Suprapubic skin (tissue), 3 donors: Measurements from ENCODE around the gene ERCC1.

Experiments
- POLR2A ChIP-seq, 2 donors: fragments of 450-650 bp; IDR thresholded peaks; one replicate each; pipeline ENCODE4 v1.6.1; 2017; ENCODE audit warnings: antibody characterized with exemption in 2 of 2, mild to moderate bottlenecking in 2 of 2, moderate library complexity in 2 of 2
- TF ChIP-seq, protein P1 (sequence below), 2 donors: fragments of 200-600 bp in 1 of 2; fragments of 450-650 bp in 1 of 2; sonication (generic) in 1 of 2; IDR thresholded peaks; one replicate each; pipeline ENCODE4 v1.5.1; 2016 to 2019; ENCODE audit warnings: antibody characterized with exemption in 2 of 2, mild to moderate bottlenecking in 1 of 2, moderate library complexity in 1 of 2

DNA sequence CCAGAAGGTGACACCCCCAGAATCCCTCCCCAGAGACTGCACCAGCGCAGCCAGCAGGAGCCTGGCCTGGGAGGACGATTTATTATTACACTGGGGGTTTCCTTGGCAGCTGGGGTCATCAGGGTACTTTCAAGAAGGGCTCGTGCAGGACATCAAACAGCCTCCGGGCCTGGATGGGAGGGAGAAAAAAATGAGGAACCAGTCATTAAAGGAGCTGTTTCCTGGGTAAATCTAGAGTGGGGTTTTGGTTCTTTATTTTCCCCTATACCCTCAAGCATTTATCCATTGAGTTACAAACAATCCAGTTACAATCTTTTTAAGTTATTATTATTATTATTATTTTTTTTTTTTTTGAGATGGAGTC is 14.2 kb downstream of the ERCC1 start:
- TF ChIP-seq, protein P1, sequence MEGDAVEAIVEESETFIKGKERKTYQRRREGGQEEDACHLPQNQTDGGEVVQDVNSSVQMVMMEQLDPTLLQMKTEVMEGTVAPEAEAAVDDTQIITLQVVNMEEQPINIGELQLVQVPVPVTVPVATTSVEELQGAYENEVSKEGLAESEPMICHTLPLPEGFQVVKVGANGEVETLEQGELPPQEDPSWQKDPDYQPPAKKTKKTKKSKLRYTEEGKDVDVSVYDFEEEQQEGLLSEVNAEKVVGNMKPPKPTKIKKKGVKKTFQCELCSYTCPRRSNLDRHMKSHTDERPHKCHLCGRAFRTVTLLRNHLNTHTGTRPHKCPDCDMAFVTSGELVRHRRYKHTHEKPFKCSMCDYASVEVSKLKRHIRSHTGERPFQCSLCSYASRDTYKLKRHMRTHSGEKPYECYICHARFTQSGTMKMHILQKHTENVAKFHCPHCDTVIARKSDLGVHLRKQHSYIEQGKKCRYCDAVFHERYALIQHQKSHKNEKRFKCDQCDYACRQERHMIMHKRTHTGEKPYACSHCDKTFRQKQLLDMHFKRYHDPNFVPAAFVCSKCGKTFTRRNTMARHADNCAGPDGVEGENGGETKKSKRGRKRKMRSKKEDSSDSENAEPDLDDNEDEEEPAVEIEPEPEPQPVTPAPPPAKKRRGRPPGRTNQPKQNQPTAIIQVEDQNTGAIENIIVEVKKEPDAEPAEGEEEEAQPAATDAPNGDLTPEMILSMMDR (IDR thresholded peaks at IDR 0.05): no peak
- no peak for TF ChIP-seq POLR2A (IDR thresholded peaks at IDR 0.05)
